HL-60 (cell line): Measurements from ENCODE around the gene INCENP.

ENCODE experiments used
- DNase-seq, 2 experiments: peaks; one replicate each; pipeline ENCODE4 v3.0.0-alpha.2; 2010 to 2020; ENCODE audit warnings: low read depth in 1 of 2, low spot score in 1 of 2
- H3K27ac ChIP-seq: fragments of 250-450 bp; sonication (Bioruptor Pico); replicated peaks from 2 replicates; pipeline ENCODE4 v1.5.1; 2020; ENCODE audit warnings: mild to moderate bottlenecking, moderate library complexity
- H3K27me3 ChIP-seq: fragments of 250-450 bp; sonication (Bioruptor Pico); 2 replicates; pipeline ENCODE4 v1.5.1; 2021; ENCODE audit warnings: mild to moderate bottlenecking, moderate library complexity; ENCODE audit not compliant: insufficient read depth, poor library complexity, severe bottlenecking
- H3K4me3 ChIP-seq: replicated peaks from 2 replicates; pipeline ENCODE4 v1.5.1; 2011; ENCODE audit warnings: mild to moderate bottlenecking, control low read depth, low read length; ENCODE audit not compliant: insufficient read depth
- GABPA ChIP-seq: IDR thresholded peaks from 2 replicates; pipeline ENCODE4 v1.6.1; 2012; ENCODE audit warnings: low read depth
- POLR2AphosphoS5 ChIP-seq: IDR thresholded peaks from 2 replicates; pipeline ENCODE4 v1.6.1; 2012; ENCODE audit warnings: low read depth
- SPI1 ChIP-seq: IDR thresholded peaks from 2 replicates; pipeline ENCODE4 v1.6.1; 2012; ENCODE audit warnings: low read depth, mild to moderate bottlenecking, borderline replicate concordance
- TF ChIP-seq, protein P1 (sequence below): IDR thresholded peaks from one replicate; pipeline ENCODE4 v1.5.1; 2011; ENCODE audit warnings: low read length, control low read depth, inconsistent platforms; ENCODE audit not compliant: insufficient read depth
- TF ChIP-seq, protein P2 (sequence below): IDR thresholded peaks from 2 replicates; pipeline ENCODE4 v1.6.1; 2012; ENCODE audit warnings: low read depth; ENCODE audit not compliant: insufficient replicate concordance

The INCENP gene

DNA sequence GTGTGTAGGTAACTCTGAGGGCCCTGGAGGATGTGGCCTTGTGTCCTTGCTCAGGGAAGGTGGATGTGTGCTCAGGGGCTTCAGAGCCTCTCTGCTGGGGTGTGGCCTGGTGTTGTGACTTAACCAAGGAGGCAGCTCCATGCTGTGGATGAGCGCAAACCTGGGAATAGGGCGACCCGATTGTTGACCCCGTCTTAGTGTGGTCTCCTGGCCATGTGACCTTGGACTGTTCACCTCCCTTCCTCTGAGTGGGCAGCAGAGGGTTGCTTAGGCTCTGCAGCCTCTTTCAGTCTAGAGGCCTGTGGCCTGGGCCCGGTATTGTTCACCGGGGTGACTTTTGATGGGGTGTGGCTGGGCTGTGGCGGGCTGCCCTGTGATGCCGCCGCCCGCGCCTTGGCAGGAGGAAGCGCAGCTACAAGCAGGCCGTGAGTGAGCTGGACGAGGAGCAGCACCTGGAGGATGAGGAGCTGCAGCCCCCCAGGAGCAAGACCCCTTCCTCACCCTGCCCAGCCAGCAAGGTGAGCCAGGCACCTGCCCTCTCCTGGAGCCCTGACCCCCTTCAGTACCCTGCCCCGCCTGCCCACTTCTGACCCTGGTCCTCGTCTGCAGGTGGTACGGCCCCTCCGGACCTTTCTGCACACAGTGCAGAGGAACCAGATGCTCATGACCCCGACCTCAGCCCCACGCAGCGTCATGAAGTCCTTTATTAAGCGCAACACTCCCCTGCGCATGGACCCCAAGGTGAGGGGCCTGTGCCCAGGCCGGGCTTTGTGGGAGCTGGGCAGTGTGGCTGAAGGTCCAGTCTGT is 16.7 kb downstream of the INCENP start:
- TF ChIP-seq GABPA: no peak
- no peak for TF ChIP-seq SPI1
- DNase-seq: no peak
- Histone ChIP-seq H3K27me3 (no peaks in the 10 kb centered on the region), H3K4me3 (no peak overlapping the region), H3K27ac (no peak overlapping the region)

DNA sequence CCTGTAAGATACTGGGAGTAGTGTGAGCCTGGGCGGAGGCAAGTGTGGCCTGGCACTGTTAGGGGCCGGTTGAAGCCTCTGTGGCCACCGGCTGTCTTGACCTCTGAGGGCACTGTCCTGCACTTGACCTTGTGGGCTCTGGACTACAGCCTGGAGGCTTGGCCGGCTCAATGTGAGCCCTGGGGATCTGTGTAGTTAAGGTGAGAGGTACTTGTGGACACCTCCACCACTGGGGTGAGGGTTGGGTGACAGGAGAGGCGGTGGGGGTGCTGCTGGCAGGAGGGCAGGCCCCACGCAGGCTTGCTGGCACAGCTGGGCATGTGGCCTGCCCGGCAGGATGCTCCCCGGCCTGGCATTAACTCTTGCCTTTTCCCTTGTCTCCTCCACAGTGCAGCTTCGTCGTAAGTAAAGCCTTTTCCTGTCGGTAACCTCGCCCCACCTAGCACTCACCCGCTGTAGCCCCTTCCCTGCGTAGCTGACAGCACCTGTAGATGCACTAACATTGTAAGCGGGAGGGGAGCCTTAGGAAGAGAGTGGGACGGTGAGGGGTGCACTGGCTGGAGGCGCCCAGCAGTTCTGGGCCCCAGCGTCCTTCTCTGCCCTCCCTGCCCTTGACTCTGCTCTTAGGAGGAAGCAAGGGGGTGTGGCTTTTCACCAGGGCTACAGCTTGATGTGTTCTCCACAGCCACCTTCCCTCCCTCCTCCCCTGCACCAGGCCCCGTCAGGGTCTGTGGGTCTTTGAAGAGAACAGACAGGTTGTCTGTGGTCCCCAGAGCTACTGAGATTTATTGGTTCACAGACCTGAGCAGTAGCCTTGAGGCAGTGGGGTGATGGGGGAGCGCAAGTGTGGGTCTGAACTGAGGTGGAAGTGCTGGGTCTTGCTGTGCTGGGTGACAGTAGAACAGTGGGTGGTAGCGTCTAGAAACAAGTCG is 17.6 kb downstream of the INCENP start:
- no peaks in the 10 kb centered on the region for H3K27me3 ChIP-seq
- H3K4me3 ChIP-seq: no peak overlapping the region
- no peak overlapping the region for H3K27ac ChIP-seq
- TF ChIP-seq, protein P1, sequence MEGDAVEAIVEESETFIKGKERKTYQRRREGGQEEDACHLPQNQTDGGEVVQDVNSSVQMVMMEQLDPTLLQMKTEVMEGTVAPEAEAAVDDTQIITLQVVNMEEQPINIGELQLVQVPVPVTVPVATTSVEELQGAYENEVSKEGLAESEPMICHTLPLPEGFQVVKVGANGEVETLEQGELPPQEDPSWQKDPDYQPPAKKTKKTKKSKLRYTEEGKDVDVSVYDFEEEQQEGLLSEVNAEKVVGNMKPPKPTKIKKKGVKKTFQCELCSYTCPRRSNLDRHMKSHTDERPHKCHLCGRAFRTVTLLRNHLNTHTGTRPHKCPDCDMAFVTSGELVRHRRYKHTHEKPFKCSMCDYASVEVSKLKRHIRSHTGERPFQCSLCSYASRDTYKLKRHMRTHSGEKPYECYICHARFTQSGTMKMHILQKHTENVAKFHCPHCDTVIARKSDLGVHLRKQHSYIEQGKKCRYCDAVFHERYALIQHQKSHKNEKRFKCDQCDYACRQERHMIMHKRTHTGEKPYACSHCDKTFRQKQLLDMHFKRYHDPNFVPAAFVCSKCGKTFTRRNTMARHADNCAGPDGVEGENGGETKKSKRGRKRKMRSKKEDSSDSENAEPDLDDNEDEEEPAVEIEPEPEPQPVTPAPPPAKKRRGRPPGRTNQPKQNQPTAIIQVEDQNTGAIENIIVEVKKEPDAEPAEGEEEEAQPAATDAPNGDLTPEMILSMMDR: no peak
- TF ChIP-seq GABPA (no peak), SPI1 (no peak), POLR2AphosphoS5 (no peak)
- TF ChIP-seq, protein P2, sequence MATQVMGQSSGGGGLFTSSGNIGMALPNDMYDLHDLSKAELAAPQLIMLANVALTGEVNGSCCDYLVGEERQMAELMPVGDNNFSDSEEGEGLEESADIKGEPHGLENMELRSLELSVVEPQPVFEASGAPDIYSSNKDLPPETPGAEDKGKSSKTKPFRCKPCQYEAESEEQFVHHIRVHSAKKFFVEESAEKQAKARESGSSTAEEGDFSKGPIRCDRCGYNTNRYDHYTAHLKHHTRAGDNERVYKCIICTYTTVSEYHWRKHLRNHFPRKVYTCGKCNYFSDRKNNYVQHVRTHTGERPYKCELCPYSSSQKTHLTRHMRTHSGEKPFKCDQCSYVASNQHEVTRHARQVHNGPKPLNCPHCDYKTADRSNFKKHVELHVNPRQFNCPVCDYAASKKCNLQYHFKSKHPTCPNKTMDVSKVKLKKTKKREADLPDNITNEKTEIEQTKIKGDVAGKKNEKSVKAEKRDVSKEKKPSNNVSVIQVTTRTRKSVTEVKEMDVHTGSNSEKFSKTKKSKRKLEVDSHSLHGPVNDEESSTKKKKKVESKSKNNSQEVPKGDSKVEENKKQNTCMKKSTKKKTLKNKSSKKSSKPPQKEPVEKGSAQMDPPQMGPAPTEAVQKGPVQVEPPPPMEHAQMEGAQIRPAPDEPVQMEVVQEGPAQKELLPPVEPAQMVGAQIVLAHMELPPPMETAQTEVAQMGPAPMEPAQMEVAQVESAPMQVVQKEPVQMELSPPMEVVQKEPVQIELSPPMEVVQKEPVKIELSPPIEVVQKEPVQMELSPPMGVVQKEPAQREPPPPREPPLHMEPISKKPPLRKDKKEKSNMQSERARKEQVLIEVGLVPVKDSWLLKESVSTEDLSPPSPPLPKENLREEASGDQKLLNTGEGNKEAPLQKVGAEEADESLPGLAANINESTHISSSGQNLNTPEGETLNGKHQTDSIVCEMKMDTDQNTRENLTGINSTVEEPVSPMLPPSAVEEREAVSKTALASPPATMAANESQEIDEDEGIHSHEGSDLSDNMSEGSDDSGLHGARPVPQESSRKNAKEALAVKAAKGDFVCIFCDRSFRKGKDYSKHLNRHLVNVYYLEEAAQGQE: no peak
- no peak for DNase-seq

DNA sequence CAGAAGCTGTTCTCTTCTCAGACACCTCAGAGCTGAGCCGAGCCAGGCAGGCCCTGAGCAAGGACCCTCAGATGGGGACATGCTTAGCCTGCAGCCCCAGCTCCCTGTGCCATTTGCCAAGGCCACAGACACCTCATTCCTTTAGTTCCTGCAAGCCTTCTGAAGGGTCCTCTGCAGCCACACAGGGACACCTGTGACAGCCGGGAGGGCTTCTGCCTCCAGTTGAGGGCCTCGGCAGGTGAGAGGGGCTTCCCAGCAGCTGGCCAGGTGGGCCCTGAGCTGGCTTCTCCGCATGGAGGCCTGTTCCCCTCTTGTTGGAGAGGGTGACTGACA is 18.2 kb downstream of the INCENP start:
- Histone ChIP-seq H3K27ac (no peak overlapping the region), H3K4me3 (no peak overlapping the region), H3K27me3 (no peaks in the 10 kb centered on the region)
- no peak for DNase-seq
- TF ChIP-seq, protein P1: no peak

DNA sequence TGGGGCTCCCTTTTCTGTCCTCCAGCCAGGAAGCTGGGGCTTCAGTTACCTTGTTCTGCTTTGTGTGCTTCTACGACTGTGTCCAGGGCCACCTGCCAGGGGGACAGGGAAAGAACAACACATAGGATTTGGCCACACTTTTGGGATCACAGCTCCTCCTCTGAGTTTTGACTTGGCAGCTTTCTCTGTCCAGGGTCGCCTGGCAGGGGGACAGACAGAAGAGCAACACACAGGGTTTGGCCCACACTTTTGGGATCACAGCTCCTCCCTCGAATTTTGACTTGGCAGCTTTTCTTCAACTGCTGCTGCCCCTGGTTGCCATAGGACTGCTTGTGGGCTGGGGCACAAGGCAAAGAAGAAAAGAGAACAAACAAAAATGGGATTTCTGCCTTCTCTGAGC is 19.1 kb downstream of the INCENP start:
- DNase-seq: no peak
- Histone ChIP-seq H3K4me3 (no peak overlapping the region), H3K27ac (no peak overlapping the region)

More for the DNA sequence above, 19.1 kb downstream of the INCENP start:
- TF ChIP-seq GABPA (no peak), POLR2AphosphoS5 (no peak)
- TF ChIP-seq, protein P2: no peak
- TF ChIP-seq, protein P1: no peak
- no peaks in the 10 kb centered on the region for H3K27me3 ChIP-seq
